HEK293 (cell line): ENCODE results near the gene SINHCAF.

ENCODE experiments used
- EGR2 ChIP-seq: fragments of 450-650 bp; formaldehyde crosslinking; IDR thresholded peaks from 2 replicates; pipeline ENCODE4 v1.5.1; 2016; ENCODE audit warnings: low read depth, missing biosample characterization, missing genetic modification characterization
- GLI4 ChIP-seq: fragments of 450-650 bp; formaldehyde crosslinking; IDR thresholded peaks from 2 replicates; pipeline ENCODE4 v1.5.1; 2016; ENCODE audit warnings: missing biosample characterization, missing genetic modification characterization
- KLF1 ChIP-seq: fragments of 450-650 bp; formaldehyde crosslinking; IDR thresholded peaks from 2 replicates; pipeline ENCODE4 v1.5.1; 2016; ENCODE audit warnings: missing biosample characterization, missing genetic modification characterization
- KLF16 ChIP-seq: fragments of 450-650 bp; formaldehyde crosslinking; IDR thresholded peaks from 2 replicates; pipeline ENCODE4 v1.5.1; 2017; ENCODE audit warnings: missing biosample characterization, missing genetic modification characterization
- PATZ1 ChIP-seq: fragments of 450-650 bp; formaldehyde crosslinking; IDR thresholded peaks from 2 replicates; pipeline ENCODE4 v1.5.1; 2016; ENCODE audit warnings: missing biosample characterization, missing genetic modification characterization
- PRDM10 ChIP-seq: fragments of 450-650 bp; formaldehyde crosslinking; IDR thresholded peaks from 2 replicates; pipeline ENCODE4 v1.5.1; 2016; ENCODE audit warnings: missing biosample characterization, missing genetic modification characterization
- REPIN1 ChIP-seq: fragments of 450-650 bp; formaldehyde crosslinking; IDR thresholded peaks from 2 replicates; pipeline ENCODE4 v1.5.1; 2017; ENCODE audit warnings: missing biosample characterization, missing genetic modification characterization, low read depth
- WT1 ChIP-seq: fragments of 450-650 bp; formaldehyde crosslinking; IDR thresholded peaks from 2 replicates; pipeline ENCODE4 v1.5.1; 2016; ENCODE audit warnings: missing biosample characterization, missing genetic modification characterization
- ZBTB8A ChIP-seq: fragments of 450-650 bp; formaldehyde crosslinking; IDR thresholded peaks from 2 replicates; pipeline ENCODE4 v1.5.1; 2016; ENCODE audit warnings: missing biosample characterization, missing genetic modification characterization
- ZFP69B ChIP-seq: fragments of 450-650 bp; formaldehyde crosslinking; IDR thresholded peaks from 2 replicates; pipeline ENCODE4 v1.5.1; 2016; ENCODE audit warnings: missing biosample characterization, missing genetic modification characterization
- ZIC2 ChIP-seq: fragments of 450-650 bp; formaldehyde crosslinking; IDR thresholded peaks from 2 replicates; pipeline ENCODE4 v1.5.1; 2016; ENCODE audit warnings: missing biosample characterization, missing genetic modification characterization
- ZNF2 ChIP-seq: fragments of 450-650 bp; formaldehyde crosslinking; IDR thresholded peaks from 2 replicates; pipeline ENCODE4 v1.5.1; 2016; ENCODE audit warnings: missing biosample characterization, missing genetic modification characterization
- ZNF404 ChIP-seq: fragments of 450-650 bp; formaldehyde crosslinking; IDR thresholded peaks from 2 replicates; pipeline ENCODE4 v1.5.1; 2017; ENCODE audit warnings: missing biosample characterization, missing genetic modification characterization
- ZNF473 ChIP-seq: fragments of 450-650 bp; formaldehyde crosslinking; IDR thresholded peaks from 2 replicates; pipeline ENCODE4 v1.5.1; 2017; ENCODE audit warnings: missing biosample characterization, missing genetic modification characterization
- ZNF629 ChIP-seq: fragments of 450-650 bp; formaldehyde crosslinking; IDR thresholded peaks from 2 replicates; pipeline ENCODE4 v1.5.1; 2017; ENCODE audit warnings: missing biosample characterization, missing genetic modification characterization
- TF ChIP-seq, protein P1 (sequence below): fragments of 450-650 bp; formaldehyde crosslinking; IDR thresholded peaks from 2 replicates; pipeline ENCODE4 v1.5.1; 2016; ENCODE audit warnings: missing biosample characterization, missing genetic modification characterization
- TF ChIP-seq, protein P2 (sequence below): fragments of 450-650 bp; formaldehyde crosslinking; IDR thresholded peaks from 2 replicates; pipeline ENCODE4 v1.5.1; 2017; ENCODE audit warnings: missing biosample characterization, missing genetic modification characterization
- TF ChIP-seq, protein P3 (sequence below): fragments of 450-650 bp; formaldehyde crosslinking; IDR thresholded peaks from 2 replicates; pipeline ENCODE4 v1.5.1; 2017; ENCODE audit warnings: missing biosample characterization, missing genetic modification characterization
- TF ChIP-seq, protein P4 (sequence below): fragments of 450-650 bp; formaldehyde crosslinking; IDR thresholded peaks from 2 replicates; pipeline ENCODE4 v1.5.1; 2016; ENCODE audit warnings: missing biosample characterization, missing genetic modification characterization
- TF ChIP-seq, protein P5 (sequence below): fragments of 450-650 bp; formaldehyde crosslinking; IDR thresholded peaks from 2 replicates; pipeline ENCODE4 v1.5.1; 2017; ENCODE audit warnings: missing biosample characterization, mild to moderate bottlenecking, missing genetic modification characterization, moderate library complexity
- TF ChIP-seq, protein P6 (sequence below): fragments of 450-650 bp; formaldehyde crosslinking; IDR thresholded peaks from 2 replicates; pipeline ENCODE4 v1.5.1; 2016; ENCODE audit warnings: missing biosample characterization, missing genetic modification characterization

Gene SINHCAF

DNA sequence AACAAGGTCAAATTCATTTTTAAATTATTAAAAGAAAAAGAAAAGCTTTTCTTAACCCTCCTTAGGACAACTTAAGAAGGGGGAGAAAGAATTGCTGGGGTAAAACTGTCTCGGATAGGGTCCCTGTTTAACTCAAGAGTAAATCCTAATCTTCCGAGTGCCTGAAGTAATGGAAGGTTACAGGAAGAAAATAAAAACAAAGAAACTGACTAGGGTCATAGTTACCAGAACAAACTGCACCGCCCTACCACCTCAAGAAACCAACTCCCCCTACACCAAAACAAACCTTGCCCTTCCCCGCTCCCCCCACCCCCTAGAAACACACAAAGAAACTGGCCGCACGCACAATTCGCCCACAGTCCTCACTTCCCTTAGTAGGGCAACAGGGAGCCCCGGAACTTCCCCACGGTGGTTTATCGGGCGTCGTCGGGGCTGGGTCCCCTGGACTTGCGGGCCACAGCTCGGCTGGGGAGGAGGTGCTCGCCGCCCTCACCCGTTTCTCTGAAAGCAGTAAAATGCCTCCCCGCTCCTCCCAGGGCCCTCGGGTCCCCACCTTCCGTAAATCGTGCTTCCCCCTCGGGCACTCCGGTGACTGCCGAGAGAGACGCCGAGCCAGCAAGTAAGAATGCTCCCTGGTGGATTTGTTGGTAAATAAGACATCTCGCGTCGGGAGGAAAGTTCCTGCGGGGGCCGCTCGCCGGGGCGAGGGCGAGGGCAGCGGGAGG lies 2.4 kb downstream of the SINHCAF start (continued):
- TF ChIP-seq, protein P1, sequence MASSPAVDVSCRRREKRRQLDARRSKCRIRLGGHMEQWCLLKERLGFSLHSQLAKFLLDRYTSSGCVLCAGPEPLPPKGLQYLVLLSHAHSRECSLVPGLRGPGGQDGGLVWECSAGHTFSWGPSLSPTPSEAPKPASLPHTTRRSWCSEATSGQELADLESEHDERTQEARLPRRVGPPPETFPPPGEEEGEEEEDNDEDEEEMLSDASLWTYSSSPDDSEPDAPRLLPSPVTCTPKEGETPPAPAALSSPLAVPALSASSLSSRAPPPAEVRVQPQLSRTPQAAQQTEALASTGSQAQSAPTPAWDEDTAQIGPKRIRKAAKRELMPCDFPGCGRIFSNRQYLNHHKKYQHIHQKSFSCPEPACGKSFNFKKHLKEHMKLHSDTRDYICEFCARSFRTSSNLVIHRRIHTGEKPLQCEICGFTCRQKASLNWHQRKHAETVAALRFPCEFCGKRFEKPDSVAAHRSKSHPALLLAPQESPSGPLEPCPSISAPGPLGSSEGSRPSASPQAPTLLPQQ (tag by site-specific recombination) = peak; percentile 84
- TF ChIP-seq, protein P2, sequence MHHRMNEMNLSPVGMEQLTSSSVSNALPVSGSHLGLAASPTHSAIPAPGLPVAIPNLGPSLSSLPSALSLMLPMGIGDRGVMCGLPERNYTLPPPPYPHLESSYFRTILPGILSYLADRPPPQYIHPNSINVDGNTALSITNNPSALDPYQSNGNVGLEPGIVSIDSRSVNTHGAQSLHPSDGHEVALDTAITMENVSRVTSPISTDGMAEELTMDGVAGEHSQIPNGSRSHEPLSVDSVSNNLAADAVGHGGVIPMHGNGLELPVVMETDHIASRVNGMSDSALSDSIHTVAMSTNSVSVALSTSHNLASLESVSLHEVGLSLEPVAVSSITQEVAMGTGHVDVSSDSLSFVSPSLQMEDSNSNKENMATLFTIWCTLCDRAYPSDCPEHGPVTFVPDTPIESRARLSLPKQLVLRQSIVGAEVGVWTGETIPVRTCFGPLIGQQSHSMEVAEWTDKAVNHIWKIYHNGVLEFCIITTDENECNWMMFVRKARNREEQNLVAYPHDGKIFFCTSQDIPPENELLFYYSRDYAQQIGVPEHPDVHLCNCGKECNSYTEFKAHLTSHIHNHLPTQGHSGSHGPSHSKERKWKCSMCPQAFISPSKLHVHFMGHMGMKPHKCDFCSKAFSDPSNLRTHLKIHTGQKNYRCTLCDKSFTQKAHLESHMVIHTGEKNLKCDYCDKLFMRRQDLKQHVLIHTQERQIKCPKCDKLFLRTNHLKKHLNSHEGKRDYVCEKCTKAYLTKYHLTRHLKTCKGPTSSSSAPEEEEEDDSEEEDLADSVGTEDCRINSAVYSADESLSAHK (tag by site-specific recombination) = peak; percentile 78
- TF ChIP-seq PATZ1 (tag by site-specific recombination) (peak; percentile 77), REPIN1 (tag by site-specific recombination) (no peak), ZFP69B (tag by site-specific recombination) (0 out of 2 replicates have a peak, but pooled peaks have one; percentile 10), ZNF629 (tag by site-specific recombination) (no peak), ZBTB8A (tag by site-specific recombination) (no peak; the same call in none of the 2 replicates), WT1 (tag by site-specific recombination) (peak; percentile 68), EGR2 (tag by site-specific recombination) (peak; percentile 40; the same call in 1 of the 2 replicates), ZIC2 (tag by site-specific recombination) (peak; percentile 43), KLF16 (tag by site-specific recombination) (0 out of 2 replicates have a peak, but pooled peaks have one; percentile 13), ZNF473 (tag by site-specific recombination) (no peak), ZNF404 (tag by site-specific recombination) (no peak), GLI4 (no peak), ZNF2 (tag by site-specific recombination) (peak; percentile 99), PRDM10 (tag by site-specific recombination) (peak; percentile 98), KLF1 (tag by site-specific recombination) (peak; percentile 63)
- TF ChIP-seq, protein P3, sequence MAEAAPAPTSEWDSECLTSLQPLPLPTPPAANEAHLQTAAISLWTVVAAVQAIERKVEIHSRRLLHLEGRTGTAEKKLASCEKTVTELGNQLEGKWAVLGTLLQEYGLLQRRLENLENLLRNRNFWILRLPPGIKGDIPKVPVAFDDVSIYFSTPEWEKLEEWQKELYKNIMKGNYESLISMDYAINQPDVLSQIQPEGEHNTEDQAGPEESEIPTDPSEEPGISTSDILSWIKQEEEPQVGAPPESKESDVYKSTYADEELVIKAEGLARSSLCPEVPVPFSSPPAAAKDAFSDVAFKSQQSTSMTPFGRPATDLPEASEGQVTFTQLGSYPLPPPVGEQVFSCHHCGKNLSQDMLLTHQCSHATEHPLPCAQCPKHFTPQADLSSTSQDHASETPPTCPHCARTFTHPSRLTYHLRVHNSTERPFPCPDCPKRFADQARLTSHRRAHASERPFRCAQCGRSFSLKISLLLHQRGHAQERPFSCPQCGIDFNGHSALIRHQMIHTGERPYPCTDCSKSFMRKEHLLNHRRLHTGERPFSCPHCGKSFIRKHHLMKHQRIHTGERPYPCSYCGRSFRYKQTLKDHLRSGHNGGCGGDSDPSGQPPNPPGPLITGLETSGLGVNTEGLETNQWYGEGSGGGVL (tag by site-specific recombination) = peak; percentile 84
- TF ChIP-seq, protein P4, sequence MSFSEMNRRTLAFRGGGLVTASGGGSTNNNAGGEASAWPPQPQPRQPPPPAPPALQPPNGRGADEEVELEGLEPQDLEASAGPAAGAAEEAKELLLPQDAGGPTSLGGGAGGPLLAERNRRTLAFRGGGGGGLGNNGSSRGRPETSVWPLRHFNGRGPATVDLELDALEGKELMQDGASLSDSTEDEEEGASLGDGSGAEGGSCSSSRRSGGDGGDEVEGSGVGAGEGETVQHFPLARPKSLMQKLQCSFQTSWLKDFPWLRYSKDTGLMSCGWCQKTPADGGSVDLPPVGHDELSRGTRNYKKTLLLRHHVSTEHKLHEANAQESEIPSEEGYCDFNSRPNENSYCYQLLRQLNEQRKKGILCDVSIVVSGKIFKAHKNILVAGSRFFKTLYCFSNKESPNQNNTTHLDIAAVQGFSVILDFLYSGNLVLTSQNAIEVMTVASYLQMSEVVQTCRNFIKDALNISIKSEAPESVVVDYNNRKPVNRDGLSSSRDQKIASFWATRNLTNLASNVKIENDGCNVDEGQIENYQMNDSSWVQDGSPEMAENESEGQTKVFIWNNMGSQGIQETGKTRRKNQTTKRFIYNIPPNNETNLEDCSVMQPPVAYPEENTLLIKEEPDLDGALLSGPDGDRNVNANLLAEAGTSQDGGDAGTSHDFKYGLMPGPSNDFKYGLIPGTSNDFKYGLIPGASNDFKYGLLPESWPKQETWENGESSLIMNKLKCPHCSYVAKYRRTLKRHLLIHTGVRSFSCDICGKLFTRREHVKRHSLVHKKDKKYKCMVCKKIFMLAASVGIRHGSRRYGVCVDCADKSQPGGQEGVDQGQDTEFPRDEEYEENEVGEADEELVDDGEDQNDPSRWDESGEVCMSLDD = 0 out of 2 replicates have a peak, but pooled peaks have one; percentile 35
- TF ChIP-seq, protein P5, sequence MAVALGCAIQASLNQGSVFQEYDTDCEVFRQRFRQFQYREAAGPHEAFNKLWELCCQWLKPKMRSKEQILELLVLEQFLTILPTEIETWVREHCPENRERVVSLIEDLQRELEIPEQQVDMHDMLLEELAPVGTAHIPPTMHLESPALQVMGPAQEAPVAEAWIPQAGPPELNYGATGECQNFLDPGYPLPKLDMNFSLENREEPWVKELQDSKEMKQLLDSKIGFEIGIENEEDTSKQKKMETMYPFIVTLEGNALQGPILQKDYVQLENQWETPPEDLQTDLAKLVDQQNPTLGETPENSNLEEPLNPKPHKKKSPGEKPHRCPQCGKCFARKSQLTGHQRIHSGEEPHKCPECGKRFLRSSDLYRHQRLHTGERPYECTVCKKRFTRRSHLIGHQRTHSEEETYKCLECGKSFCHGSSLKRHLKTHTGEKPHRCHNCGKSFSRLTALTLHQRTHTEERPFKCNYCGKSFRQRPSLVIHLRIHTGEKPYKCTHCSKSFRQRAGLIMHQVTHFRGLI (tag by site-specific recombination) = peak; percentile 84
- TF ChIP-seq, protein P6, sequence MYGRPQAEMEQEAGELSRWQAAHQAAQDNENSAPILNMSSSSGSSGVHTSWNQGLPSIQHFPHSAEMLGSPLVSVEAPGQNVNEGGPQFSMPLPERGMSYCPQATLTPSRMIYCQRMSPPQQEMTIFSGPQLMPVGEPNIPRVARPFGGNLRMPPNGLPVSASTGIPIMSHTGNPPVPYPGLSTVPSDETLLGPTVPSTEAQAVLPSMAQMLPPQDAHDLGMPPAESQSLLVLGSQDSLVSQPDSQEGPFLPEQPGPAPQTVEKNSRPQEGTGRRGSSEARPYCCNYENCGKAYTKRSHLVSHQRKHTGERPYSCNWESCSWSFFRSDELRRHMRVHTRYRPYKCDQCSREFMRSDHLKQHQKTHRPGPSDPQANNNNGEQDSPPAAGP (tag by site-specific recombination) = 0 out of 2 replicates have a peak, but pooled peaks have one; percentile 55
